ENCODE measurements around the gene ALOX12. TPM values are rescaled to one million over a fixed set of nuclear protein-coding genes. Genes with fewer than 3 reads are reported as not detected.

Gene ALOX12
- total RNA-seq, 1 experiment from 2014 or later = not detected

- H3K4me2 ChIP-seq (ENCODE audit: low read length) = no peak overlapping the region
- ChIA-PET POLR2A (no interaction called here), RAD21 (ENCODE audit: low non-redundant PET in 1 of 2, low total read pairs in 2 of 2, uncharacterized antibody in 2 of 2, unreplicated experiment in 2 of 2) (no interaction called here), CTCF (no interaction called here)
- H3K9ac ChIP-seq (ENCODE audit: low read length) = no peak overlapping the region
- TF ChIP-seq CTCF (IDR thresholded peaks at IDR 0.05 in 2 of 3, conservative IDR thresholded peaks at IDR 0.05 in 1 of 3; ENCODE audit: borderline replicate concordance in 1 of 3, insufficient read depth in 1 of 3, low read depth in 2 of 3, low read length in 2 of 3) = no peak
- H3K27me3 ChIP-seq (ENCODE audit: insufficient read depth, low read length) = no peaks in the 10 kb centered on the region
- peaks cover 8 to 32% of the 10 kb centered on the region in 2 experiments; a peak in 3 of 4 replicates for H3K4me1 ChIP-seq (ENCODE audit: control insufficient read depth in 1 of 2, insufficient read depth in 2 of 2, low read length in 2 of 2)
- no TSS peak for BruUV-seq (replicated peaks)
- H2AFZ ChIP-seq (ENCODE audit: low read depth, low read length, poor library complexity, severe bottlenecking) = no peak overlapping the region
- peaks cover 28% of the 10 kb centered on the region for H3K79me2 ChIP-seq (ENCODE audit: insufficient read depth, low read length)
- intact Hi-C loops (cut with micrococcal nuclease) = no loop called here
- no peak for DNase-seq (ENCODE audit: low read depth, low spot score)
- no peaks in the 10 kb centered on the region for H3K9me3 ChIP-seq (ENCODE audit: control insufficient read depth in 1 of 2, insufficient read depth in 1 of 2, low read depth in 1 of 2, low read length in 2 of 2)
- no peaks in the 10 kb centered on the region for H3K36me3 ChIP-seq (ENCODE audit: control insufficient read depth in 1 of 2, insufficient read depth in 2 of 2, low read length in 2 of 2)
- no peaks in the 10 kb centered on the region for H4K20me1 ChIP-seq (ENCODE audit: insufficient read depth)
- no peak overlapping the region for H3K4me3 ChIP-seq (replicated peaks in 1 of 2; ENCODE audit: low read depth in 1 of 2, low read length in 2 of 2)
- no peaks in the 10 kb centered on the region for H3K9me2 ChIP-seq (ENCODE audit: insufficient read depth)
- H3K27ac ChIP-seq (ENCODE audit: low read depth, low read length) = no peak overlapping the region
- ATAC-seq = no peak
Measured at GRCh38 chr17:7016418-7016817, 20.6 kb downstream of the ALOX12 start.

GRCh38 chr17:7016886-7017826, 21.3 kb downstream of the ALOX12 start:
- Histone ChIP-seq H3K79me2 (ENCODE audit: insufficient read depth, low read length) (peaks cover 21% of the 10 kb centered on the region), H3K4me3 (replicated peaks in 1 of 2; ENCODE audit: low read depth in 1 of 2, low read length in 2 of 2) (no peak overlapping the region), H4K20me1 (ENCODE audit: insufficient read depth) (no peaks in the 10 kb centered on the region), H2AFZ (ENCODE audit: low read depth, low read length, poor library complexity, severe bottlenecking) (no peak overlapping the region), H3K9ac (ENCODE audit: low read length) (no peak overlapping the region), H3K4me2 (ENCODE audit: low read length) (no peak overlapping the region), H3K4me1 (ENCODE audit: control insufficient read depth in 1 of 2, insufficient read depth in 2 of 2, low read length in 2 of 2) (peaks cover 8 to 37% of the 10 kb centered on the region in 2 experiments; a peak in 3 of 4 replicates), H3K9me3 (ENCODE audit: control insufficient read depth in 1 of 2, insufficient read depth in 1 of 2, low read depth in 1 of 2, low read length in 2 of 2) (no peaks in the 10 kb centered on the region), H3K9me2 (ENCODE audit: insufficient read depth) (no peaks in the 10 kb centered on the region), H3K36me3 (ENCODE audit: control insufficient read depth in 1 of 2, insufficient read depth in 2 of 2, low read length in 2 of 2) (no peaks in the 10 kb centered on the region), H3K27me3 (ENCODE audit: insufficient read depth, low read length) (no peaks in the 10 kb centered on the region), H3K27ac (ENCODE audit: low read depth, low read length) (no peak overlapping the region)
- DNase-seq (ENCODE audit: low read depth, low spot score) = no peak
- BruUV-seq (replicated peaks) = no TSS peak
- no peak for ATAC-seq
- RAD21 ChIA-PET (ENCODE audit: low non-redundant PET in 1 of 2, low total read pairs in 2 of 2, uncharacterized antibody in 2 of 2, unreplicated experiment in 2 of 2) = interaction anchor here in 1 of 2 experiments (0.7 kb wide), 1 partner anchor 174 kb away, joined by 7 read pairs; no protein-coding TSS in a partner anchor
- POLR2A ChIA-PET = no interaction called here
- TF ChIP-seq REST (IDR thresholded peaks at IDR 0.05; ENCODE audit: low read depth) = no peak
- TF ChIP-seq ELF1 (IDR thresholded peaks at IDR 0.05; ENCODE audit: borderline replicate concordance, low read depth) = no peak
- no peak for TF ChIP-seq EGR1 (IDR thresholded peaks at IDR 0.05; ENCODE audit: low read depth)
- TF ChIP-seq RAD21 (IDR thresholded peaks at IDR 0.05; ENCODE audit: low read depth) = no peak
- no peak for TF ChIP-seq JUND (IDR thresholded peaks at IDR 0.05)
- TF ChIP-seq FOSL1 (IDR thresholded peaks at IDR 0.05; ENCODE audit: low read depth) = no peak
- CTCF ChIA-PET = no interaction called here
- intact Hi-C loops (cut with micrococcal nuclease) = no loop called here

All from HCT116 (cell line).